NCI-H1105 treated with DMSO at 0.1 percent for 48 hours (cell line): ENCODE results near the gene WDR86.

Experiments used
- DNase-seq: peaks from one replicate; lab custom pipeline; 2025; lab: John Stamatoyannopoulos, UW

The WDR86 gene, protein sequence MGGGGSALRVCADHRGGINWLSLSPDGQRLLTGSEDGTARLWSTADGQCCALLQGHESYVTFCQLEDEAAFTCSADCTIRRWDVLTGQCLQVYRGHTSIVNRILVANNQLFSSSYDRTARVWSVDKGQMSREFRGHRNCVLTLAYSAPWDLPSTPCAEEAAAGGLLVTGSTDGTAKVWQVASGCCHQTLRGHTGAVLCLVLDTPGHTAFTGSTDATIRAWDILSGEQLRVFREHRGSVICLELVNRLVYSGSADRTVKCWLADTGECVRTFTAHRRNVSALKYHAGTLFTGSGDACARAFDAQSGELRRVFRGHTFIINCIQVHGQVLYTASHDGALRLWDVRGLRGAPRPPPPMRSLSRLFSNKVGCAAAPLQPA

DNA sequence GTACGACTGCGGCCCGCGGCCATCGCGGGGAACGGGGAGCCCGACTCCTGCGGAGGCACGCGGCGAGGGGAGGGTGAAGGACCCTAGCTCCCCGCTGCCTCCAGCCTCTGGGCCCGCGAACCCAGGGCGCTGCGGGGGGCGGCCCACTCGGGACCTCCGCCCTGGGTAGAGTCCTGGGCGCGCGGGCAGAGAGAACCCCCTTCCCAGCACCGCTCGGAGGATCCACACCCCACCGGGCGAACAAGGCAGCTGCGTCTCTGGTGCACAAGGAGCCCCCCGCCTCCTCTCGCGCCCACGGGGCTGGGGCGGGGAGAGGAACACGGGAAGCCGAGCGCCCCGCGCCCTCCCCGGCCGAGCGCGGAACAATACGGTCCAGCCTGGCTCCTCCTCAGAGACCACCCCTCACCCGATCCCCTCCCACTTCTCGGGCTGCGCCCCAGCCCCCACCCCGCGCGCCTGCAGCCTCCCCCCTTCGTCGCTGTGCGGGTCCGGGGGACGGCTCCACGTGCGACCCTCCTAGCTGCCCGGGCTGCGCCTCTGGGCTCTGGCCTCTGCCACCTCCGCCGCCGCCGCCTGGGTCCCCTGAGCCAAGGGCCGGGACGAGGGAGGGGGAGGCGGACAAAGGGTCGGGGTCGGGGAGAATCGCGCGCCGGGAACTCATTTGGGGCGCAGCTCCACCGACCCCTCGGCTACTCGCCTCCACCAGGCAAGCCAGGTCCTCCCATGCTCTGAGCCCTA is at the start of gene WDR86:
Gene WDR86, minus strand, starts transcription at position 372 of the 738 bp plus-strand sequence. CDS start 449 bp downstream, outside the sequence.
- DNase-seq = no peak

DNA sequence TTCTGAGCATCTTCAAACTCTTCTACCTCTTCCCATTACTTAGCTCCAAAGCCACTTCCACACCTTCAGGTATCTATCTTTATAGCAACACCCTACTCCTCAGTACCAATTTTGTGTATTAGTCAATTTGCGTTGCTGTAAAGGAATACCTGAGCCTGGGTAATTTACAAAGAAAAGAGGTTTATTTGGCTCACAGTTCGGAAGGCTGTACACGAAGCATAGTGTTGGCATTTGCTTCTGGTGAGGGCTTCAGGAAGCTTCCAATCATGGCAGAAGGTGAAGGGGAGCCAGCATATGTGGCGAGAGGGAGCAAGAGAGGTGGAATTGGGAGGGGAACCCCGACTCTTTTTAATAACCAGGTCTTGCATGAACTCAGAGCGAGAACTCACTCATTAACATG is 47.7 kb upstream of the WDR86 start:
- no peak for DNase-seq

DNA sequence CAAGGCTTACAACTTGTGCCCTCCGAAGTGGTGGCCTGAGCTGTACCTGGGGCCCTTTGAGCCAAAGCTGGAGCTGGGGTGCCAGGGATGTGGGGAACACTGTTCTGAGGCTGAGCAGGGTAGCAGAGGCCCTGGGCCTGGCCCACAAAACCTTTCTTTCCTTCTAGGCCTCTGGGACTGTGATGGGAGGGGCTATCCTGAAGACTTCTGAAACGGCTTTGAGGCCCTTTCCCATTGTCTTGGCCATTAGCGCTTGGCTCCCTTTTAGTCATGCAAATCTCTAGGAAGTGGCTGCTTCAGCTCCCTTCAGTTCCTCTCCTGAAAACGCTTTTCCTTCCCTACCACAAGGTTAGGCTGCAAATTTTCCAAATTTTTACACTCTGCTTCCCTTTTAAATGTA is 46.9 kb upstream of the WDR86 start:
- DNase-seq = no peak

DNA sequence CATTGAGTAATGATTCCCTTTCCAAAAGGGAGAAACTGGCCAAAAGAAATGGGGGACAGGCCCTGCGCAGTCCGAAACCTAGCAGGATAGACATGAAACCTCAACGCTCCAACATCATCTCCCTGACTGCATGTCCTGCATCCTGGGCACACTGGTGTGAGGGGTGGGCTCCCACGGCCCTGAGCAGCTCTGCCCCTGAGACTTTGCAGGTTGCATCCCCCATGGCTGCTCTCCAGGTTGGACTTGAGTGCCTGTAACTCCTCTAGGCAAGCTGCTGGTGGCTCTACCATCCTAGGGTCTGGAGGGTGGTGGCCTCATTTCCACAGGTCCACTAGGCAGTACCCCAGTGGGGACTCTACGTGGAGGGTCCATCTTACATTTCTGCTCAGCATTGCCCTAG is 46.4 kb upstream of the WDR86 start:
- no peak for DNase-seq

DNA sequence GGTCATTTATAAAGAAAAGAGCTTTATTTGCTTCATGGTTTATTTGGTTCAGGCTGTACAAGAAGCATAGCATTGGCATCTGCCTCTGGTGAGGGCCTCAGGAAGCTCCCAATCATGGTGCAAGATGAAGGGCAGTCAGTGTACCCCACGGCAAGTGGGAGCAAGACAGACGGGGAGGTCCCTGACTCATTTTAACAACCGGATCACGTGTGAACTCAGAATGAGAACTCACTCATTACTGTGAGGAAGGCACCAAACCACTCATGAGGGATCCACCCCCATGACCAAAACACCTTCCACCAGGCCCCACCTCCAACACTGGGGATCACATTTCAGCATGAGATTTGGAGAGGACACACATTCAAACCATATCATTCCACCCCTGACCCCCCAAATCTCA is 45.9 kb upstream of the WDR86 start:
- DNase-seq = no peak

DNA sequence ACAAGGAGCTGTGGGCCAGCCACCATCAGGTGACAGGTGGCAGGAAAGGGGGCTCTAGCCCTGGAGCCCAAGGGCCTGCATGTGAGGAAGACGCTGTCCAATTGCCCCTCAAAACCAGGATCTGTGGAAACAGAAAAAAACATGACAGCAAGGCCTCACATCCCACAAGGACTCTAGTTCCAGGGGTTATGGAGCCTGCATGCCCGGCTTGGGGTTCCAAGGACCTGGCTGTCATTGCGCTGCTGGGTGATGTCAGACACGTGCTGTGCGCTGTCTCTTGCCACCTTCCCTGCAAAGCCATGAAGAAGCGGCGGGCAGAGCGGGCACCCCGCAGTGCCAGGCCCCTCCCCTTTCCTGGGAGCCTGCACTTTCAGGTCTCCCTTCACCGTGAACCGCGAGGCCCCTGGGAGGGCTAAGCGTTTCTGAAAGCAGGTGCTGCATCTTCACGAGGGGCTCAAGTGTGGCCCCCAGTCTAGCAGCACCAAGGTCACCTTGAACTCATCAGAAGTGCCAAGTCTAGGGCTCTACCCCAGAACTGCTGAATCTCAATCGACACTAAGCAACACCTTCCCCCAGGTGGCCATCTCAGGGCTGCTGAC is 45.2 kb upstream of the WDR86 start:
- DNase-seq = no peak

DNA sequence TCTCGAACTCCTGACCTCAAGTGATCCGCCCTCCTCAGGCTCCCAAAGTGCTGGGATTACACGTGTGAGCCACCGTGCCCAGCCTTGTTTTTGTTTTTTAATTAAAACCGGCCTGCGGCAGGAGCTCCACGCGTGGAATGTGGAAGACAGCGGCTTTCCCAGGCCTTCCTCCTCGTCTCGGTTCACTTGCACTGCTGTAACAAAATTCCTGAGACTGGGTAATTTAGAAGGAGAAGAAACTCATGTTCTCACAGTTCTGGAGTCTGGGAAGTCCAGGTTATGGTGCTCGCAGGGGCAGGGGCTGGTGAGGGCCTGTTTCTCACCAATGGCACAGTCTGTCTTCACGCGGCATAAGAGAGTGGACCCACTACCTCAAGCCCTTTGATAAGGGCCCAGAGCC is 44.5 kb upstream of the WDR86 start:
- DNase-seq = no peak

DNA sequence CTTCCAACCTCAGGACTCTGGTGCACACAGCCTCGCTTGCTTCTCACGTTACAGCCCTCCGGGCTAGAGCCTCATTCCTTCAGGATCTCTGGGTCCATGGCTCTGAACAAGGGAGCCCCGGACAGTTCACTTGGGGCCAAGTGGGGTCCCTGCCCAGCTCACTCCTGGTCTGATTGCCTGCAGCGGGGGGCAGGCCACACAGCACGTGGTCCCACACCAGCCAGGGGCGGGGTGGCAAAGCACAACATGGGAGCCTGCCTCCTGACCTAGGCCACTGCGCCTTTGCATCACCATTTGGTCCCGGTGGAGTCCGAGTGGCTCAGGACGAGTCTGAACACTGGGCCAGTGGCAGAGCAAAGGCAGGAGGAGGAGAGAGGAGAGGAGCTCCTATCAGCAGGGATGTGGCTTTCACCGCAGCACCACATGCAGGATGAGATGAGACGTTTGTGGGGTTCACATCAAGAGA is 43.5 kb upstream of the WDR86 start:
- no peak for DNase-seq

DNA sequence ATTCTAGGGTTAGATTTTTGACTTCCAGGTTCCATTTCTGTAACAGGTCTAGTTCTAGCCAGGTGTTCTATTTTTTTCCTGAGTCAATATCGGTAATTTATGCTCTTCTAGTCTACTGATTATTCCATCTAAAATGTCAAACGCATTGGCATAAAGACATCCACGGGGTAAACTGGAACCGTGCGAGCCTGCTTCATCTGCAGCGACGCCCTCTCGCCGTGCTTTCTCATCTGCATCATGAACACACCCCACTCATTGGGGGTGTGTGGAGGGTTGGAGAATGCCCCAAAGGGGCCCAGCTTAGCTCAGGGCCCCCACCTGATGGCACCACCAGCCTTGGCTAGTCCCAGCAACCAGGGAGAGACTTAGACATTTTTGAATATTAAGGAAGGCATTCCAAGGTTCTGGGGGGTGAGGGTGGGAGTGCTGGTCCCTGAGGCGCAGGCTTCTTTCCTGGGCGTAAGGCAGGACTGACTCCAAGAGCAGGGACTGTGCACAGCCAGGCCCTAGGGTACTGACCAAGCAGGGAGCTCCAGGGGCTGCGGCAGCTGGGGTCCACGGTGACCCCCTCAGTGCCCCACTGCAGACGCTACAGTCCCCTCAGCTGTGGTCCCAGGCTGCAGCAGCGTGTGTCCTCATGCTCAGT is 43.0 kb upstream of the WDR86 start:
- DNase-seq = no peak

DNA sequence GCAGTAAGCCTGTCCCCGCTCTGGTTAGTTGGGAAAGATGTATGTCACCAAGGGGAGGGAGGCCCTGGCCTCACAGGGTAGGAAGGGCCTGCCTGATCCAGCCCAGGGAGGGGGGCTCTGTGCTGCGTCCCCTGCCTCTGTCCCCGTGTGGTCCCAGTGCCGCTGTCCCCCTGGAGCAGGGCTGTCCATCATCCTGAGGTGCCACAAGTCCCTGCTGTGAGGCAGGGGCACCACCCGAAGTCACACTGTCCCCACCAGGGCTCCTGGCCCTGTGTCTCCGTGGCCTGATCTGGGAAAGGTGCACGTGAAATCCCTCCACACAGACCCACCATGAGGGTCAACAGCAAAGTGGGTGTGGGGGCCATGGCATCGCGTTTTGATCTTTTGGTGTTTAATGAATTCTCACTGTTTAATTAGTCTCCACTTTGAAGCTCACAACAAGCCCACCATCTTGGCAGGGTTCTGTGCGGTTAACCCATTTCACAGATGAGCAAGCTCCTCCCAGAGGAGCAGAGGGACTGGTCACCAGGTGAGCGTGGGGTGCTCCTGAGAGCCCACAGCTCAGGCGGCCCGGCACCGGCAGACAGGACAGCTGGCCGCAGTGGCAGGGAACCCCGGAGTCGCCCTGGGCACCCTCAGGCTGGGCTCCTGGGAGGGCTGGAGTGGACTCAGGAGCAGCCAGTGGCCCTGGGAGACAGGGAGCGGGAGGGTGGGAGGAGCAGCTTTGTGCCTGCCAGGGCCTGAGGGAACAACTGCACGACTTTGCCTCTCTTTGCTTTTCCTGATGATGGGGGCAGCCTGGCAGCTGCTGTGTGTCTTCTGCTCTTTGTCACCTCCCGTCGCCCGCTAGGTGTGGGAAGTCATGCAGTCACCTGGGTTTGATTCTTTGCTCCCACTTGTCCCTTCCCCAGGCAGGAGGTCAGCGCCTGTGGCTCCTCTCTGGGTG is 42.1 kb upstream of the WDR86 start:
- DNase-seq = no peak

DNA sequence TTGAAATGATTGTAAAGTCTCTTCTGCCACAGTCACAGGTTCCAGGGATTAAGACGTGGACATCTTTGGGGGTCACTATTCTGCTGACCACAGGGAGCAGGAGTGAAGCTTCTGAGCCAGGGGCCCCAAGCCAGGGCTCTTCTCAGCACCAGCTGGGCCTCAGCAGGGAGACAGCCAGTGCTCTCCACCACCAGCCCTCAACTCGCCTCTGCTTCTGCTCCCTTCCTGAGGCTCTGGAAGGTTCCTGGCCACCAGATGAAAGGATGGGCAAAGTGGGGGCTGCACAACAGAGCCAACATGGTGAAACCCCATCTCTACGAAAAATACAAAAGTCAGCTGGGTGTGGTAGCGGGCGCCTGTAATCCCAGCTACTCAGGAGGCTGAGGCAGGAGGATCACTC is 41.3 kb upstream of the WDR86 start:
- no peak for DNase-seq

DNA sequence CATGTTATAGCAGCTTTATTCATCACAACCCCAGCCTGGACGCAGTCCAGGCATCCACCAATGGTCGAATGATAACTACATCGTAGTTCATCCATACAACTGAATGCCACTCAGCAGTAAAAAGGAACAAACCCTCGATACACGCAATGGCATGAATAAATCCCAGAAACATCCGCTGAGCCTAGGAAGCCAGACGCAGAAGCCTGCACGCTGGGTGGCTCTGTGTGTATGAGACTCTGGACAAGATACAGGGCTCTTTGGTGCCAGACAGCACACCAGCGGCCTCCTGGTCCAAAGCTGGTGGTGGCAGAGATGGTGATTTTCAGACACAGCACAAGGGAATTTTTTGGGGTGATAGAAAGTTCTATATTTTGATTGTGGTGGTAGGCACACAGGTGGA is 40.2 kb upstream of the WDR86 start:
- DNase-seq = no peak

DNA sequence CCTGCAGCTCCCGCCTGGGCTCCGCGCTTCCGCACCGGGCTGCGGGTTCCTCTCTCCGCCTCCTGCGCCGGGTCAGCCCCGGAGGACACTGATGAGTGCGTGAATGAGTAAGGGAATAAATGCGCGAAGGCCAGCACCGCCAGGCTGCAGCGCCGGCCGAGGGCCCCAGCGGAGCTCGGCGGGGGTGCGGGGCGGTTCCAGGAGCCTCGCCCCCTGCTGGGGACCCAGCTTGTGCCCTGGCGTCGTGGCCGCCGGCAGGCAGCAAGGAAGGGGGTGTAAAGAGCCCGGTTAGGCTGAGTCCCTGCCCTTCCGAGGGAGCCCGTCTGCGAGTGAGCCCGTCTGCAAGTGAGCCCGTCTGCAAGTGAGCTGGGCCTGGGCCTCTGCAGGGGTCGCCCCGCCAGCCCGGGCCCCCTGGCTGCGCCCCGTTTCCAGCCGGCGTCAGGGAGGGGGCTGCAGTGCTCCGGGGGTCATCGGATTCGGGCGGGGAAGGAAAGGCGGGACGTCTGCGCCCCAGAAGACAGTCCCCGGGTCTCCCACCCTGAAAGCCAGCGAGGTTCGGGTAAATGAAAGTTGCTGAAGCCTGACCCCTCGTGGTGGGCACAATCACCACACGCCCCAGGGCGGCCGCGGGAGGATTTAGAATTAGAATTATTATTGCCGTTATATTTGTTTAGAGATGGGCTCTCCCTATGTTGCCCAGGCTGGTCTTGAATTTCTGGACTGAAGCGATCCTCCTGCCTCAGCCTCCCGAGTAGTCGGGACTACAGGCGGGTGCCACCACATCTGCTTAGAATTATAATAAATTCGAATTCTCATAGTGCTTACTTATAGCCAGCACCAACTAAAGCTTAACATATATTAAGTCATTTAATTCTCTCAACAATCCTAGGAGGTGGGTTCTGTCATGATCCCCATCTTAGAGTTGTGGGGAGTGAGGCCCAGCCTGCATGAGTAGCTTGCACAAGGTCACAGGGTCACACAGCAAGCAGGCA is 38.7 kb upstream of the WDR86 start:
- DNase-seq = no peak

DNA sequence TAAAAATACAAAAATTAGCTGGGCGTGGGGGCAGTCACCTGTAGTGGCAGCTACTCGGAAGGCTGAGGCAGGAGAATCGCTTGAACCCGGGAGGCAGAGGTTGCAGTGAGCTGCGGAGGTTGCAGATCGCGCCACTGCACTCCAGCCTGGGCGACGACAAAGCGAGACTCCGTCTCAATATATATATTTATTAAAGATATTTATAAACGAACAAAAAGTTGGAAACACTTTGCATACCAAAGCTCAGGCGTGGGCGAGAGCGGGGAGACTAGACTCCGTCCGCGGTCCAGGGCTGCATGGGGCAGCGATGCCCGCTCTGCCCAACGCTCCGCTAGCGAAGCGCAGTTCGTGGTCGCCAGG is 38.0 kb upstream of the WDR86 start:
- no peak for DNase-seq

DNA sequence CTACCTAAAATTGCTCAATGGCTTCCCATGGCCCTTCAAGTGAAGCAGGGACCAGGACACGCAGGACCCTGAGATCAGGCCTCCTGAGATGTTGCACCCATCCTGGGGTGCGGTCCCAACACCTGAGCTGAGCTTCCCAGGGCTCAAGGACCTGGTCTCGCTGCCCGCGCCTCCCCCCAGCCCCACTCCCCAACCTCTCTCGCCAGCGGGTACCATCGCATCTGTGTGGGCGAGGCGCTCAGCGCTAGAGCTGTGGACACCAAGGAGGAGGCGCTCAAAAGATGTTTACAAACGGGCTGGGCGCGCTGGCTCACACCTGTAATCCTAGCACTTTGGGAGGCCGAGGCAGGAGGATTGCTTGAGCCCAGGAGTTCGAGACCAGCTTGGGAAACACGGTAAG is 37.5 kb upstream of the WDR86 start:
- no peak for DNase-seq

DNA sequence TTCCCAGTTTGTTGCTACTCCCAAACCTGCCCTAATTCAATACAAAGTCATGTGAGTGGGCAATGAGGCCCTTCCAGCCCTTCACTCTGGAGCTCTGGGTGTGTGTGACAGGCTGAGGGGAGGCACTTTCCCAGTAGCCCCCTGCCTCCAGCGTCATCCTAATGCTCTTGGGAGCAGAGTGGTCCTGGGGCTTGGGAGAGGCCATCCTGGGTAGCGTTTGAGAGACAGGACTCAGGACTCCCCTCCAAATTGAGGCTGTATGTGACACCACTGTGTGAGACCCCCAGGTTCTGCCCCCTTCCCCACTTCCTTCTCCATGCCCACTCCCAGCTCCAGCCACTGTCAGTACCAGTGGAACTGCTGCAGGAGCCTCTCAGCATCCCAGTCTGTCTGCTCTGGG is 36.6 kb upstream of the WDR86 start:
- no peak for DNase-seq

DNA sequence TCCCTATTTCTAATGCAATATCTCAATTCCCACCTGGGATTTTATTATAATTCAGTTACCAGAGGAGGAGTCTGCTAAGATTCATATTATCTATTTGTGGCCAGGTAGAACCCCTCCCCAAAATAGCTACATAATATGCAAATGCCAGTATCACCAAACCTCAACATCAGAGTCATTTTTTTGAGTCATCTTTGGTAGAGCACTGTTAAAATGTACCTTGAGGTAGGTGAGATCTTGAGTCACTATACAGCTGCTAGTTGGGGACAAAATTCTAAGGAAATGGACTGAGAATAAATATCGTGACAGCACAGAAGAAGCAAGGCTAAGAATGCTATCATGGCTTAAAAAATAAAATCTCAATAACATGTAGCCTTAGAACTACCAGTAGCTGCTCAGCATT is 34.8 kb upstream of the WDR86 start:
- no peak for DNase-seq

DNA sequence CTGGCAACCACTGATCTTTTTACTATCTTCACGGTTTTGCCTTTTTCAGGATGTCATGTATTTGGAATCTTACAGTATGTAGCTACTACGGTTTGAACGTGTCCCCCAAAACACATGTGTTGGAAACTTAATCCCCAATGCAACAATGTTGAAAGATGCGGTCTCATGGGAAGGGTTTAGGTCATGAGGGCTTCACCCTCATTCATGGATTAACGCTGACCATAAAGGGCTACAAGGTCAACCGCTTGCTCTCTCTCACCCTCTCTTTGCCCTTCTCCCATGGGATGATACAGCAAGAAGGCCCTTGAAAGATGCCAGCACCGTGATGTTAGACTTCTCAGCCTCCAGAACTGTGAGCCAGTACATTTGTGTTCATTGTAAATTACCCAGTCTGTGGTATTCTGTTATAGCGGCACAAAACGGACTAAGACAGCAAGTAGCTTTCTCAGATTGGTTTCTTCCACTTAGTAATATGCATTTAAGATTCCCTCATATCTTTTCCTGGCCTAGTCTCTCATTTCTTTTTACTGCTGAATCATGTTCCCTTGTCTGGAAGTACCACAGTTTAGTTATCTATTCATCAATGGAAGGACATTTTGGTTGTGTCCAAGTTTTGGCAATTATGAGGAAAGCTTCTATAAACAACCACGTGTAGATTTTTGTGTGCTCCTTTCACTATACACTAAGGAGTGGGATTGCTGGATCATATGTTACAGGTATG is 33.1 kb upstream of the WDR86 start:
- DNase-seq = no peak

DNA sequence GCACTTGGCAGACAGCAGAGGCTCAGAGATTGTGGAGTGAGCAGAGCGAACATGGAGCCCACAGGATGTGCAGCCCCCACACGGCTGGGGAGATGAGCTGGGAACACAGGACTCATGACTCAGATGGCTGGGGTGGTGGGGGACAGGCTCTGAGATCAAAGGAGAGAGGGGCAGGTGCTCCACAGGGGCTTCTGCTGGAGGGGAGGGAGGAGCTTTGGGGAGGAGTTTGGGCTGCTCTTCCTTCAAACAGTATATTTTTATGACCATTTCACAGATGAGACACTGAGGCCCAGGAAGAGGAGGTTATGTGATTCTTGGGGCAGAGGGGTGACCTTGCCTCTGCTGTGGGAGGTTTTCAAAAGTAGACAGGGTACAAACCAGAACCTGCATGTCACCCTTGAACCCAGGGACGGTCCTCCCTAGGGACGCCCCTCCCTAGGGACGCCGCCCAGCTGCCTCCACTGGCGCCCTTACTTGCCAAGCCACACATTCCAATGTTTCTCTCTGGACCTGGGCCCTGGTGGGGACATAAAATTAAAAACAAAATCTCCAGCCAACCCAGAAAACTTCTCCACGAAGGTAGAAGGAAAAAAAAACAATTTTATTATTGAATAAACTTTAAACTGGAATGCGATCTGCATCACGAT is 31.1 kb upstream of the WDR86 start:
- DNase-seq = no peak
